HepG2 (cell line): ENCODE measurements around the gene SYTL1. TPM values are rescaled to one million over a fixed set of nuclear protein-coding genes. Genes with fewer than 3 reads are reported as not detected.

Source experiments
- ATAC-seq: fragments of 200-7000 bp; cut with Tn5 transposase; 3 replicates; pipeline ENCODE4 v1.9.1; 2020; ENCODE audit warnings: mild to moderate bottlenecking, moderate library complexity
- BruUV-seq: library from RNA; stranded (reverse); fragments of 400-500 nt; replicated peaks from 2 replicates; lab custom pipeline; 2021; lab: Mats Ljungman, UMichigan
- CTCF ChIA-PET: fragments of 300-600 bp; formaldehyde crosslinking; extraction: SDS; loops from one replicate; lab custom pipeline; 2021; ENCODE audit warnings: low total read pairs, inconsistent platforms, low intra/inter-chr PET ratio; lab: Yijun Ruan, JAX
- POLR2A ChIA-PET: fragments of 350-600 bp; sonication (Branson Sonifier 250); formaldehyde crosslinking; loops from one replicate; lab custom pipeline; 2020; ENCODE audit warnings: antibody characterized with exemption, inconsistent platforms; lab: Yijun Ruan, JAX
- DNase-seq: peaks from one replicate; pipeline ENCODE4 v3.0.0-alpha.2; 2015; ENCODE audit warnings: low spot score
- FAIRE-seq: peaks from 3 replicates; lab custom pipeline; 2011; peaks lifted over from hg19 to GRCh38; lab: Jason Lieb, UNC
- H2AFZ ChIP-seq: one replicate; pipeline ENCODE4 v1.6.1; 2011; ENCODE audit warnings: low read length, inconsistent platforms
- H3K27ac ChIP-seq: fragments of 300-600 bp; 3 replicates; pipeline ENCODE4 v1.8.0; 2011; ENCODE audit warnings: mixed run types, mild to moderate bottlenecking, mixed read lengths, low read length, inconsistent platforms; ENCODE audit not compliant: insufficient read depth; ENCODE audit errors: extremely low read length
- H3K27me3 ChIP-seq, 2 experiments: fragments of 200-600 bp in 1 of 2; 2 replicates in 1 of 2; 3 replicates in 1 of 2; pipeline versions ENCODE4 v1.6.0 to v1.8.0; 2011; ENCODE audit warnings: low read length in 2 of 2, mild to moderate bottlenecking in 2 of 2, moderate library complexity in 2 of 2, inconsistent platforms in 1 of 2; ENCODE audit not compliant: insufficient read depth in 2 of 2, control insufficient read depth in 1 of 2
- H3K36me3 ChIP-seq, 2 experiments: fragments of 200-600 bp in 1 of 2; replicated peaks in 1 of 2; 2 replicates in 1 of 2; 3 replicates in 1 of 2; pipeline versions ENCODE4 v1.5.1 to v1.8.0; 2011; ENCODE audit warnings: low read length in 2 of 2, inconsistent platforms in 1 of 2; ENCODE audit not compliant: insufficient read depth in 2 of 2, control insufficient read depth in 1 of 2
- H3K4me1 ChIP-seq: 2 replicates; pipeline ENCODE4 v1.5.1; 2012; ENCODE audit warnings: low read length, inconsistent platforms; ENCODE audit not compliant: insufficient read depth
- H3K4me2 ChIP-seq: 2 replicates; pipeline ENCODE4 v1.6.0; 2011; ENCODE audit warnings: low read depth, low read length, inconsistent platforms
- H3K4me3 ChIP-seq, 3 experiments: fragments of 200-600 bp in 1 of 3; sonication (generic), shearing (Covaris generic) in 1 of 3; replicated peaks in 1 of 3; 2 replicates each; pipeline ENCODE4 v1.5.1; 2011 to 2016; ENCODE audit warnings: low read length in 3 of 3, inconsistent platforms in 2 of 3, low read depth in 2 of 3, mild to moderate bottlenecking in 2 of 3, control low read depth in 1 of 3, mixed read lengths in 1 of 3; ENCODE audit not compliant: insufficient read depth in 1 of 3
- H3K79me2 ChIP-seq: one replicate; pipeline ENCODE4 v1.6.1; 2011; ENCODE audit warnings: low read length, inconsistent platforms; ENCODE audit not compliant: insufficient read depth
- H3K9ac ChIP-seq: 2 replicates; pipeline ENCODE4 v1.6.0; 2011; ENCODE audit warnings: mild to moderate bottlenecking, low read depth, low read length, inconsistent platforms; ENCODE audit not compliant: insufficient read depth
- H3K9me3 ChIP-seq: 2 replicates; pipeline ENCODE4 v1.5.1; 2012; ENCODE audit warnings: mild to moderate bottlenecking, low read length
- H4K20me1 ChIP-seq: 2 replicates; pipeline ENCODE4 v1.6.0; 2011; ENCODE audit warnings: inconsistent platforms, mild to moderate bottlenecking, low read length, moderate library complexity; ENCODE audit not compliant: insufficient read depth
- AGO2 ChIP-seq: fragments of 200-400 bp; formaldehyde crosslinking; optimal IDR thresholded peaks from 2 replicates; pipeline ENCODE3; 2017; ENCODE audit warnings: mild to moderate bottlenecking, low read depth, low read length, moderate library complexity
- JUNB ChIP-seq: sonication (generic); formaldehyde crosslinking; IDR thresholded peaks from 2 replicates; pipeline ENCODE4 v1.8.0; 2022; ENCODE audit warnings: missing genetic modification reagents, mild to moderate bottlenecking, borderline replicate concordance
- ZKSCAN1 ChIP-seq: fragments of 150-350 bp; IDR thresholded peaks from 2 replicates; pipeline ENCODE4 v1.6.1; 2014; ENCODE audit warnings: low read length
- WGBS: methylation state at CpG from one replicate; pipeline ENCODE4 v1.1.6; 2017; ENCODE audit warnings: low lambda C conversion rate; 5-methylcytosine and 5-hydroxymethylcytosine counted together
- in situ Hi-C: cut with HindIII; loops from 2 replicates; pipeline ENCODE4 v1.10.0; 2017; ENCODE audit warnings: low pct_unique_long_range_greater_than_20kb; ENCODE audit not compliant: extremely low pct_ligation_motif_present
- intact Hi-C: fragments of 100-400 bp; cut with micrococcal nuclease; formaldehyde crosslinking; loops from one replicate; pipeline ENCODE4 v1.10.0; 2022; ENCODE audit not compliant: unreplicated experiment
- polyA plus RNA-seq, 8 experiments: library from polyadenylated mRNA; depleted of rRNA in 3 of 8; stranded (reverse) in 7 of 8; unstranded in 1 of 8; fragments of >200 nt; fragmentation: Illumina TruSeq in 4 of 8; extraction: Trizol in 4 of 8; gene quantifications; 2 replicates each; pipeline versions ENCODE4 v1.2.1 to v1.2.3, GENCODE V29; 2011 to 2016; ENCODE audit warnings: low read depth in 4 of 8, missing spikeins in 1 of 8, mixed read lengths in 1 of 8; ENCODE audit not compliant: insufficient read depth in 1 of 8
- total RNA-seq, 5 experiments: library from RNA; depleted of rRNA; stranded (reverse); fragments of >200 nt; fragmentation: Illumina TruSeq; extraction: Trizol; gene quantifications; 2 replicates each; pipeline ENCODE4 v1.2.3, GENCODE V29; 2016; ENCODE audit warnings: low read depth in 1 of 5
- TF ChIP-seq, protein P1 (sequence below): sonication (generic); formaldehyde crosslinking; IDR thresholded peaks from 2 replicates; pipeline ENCODE4 v1.4.0; 2020; ENCODE audit warnings: missing genetic modification reagents

Gene SYTL1
- total and polyA plus RNA-seq, 2 of the 13 experiments (the other 11 are each of a cell fraction or from before 2014, with no cell fraction given): 11.1 to 17.8 TPM

DNA sequence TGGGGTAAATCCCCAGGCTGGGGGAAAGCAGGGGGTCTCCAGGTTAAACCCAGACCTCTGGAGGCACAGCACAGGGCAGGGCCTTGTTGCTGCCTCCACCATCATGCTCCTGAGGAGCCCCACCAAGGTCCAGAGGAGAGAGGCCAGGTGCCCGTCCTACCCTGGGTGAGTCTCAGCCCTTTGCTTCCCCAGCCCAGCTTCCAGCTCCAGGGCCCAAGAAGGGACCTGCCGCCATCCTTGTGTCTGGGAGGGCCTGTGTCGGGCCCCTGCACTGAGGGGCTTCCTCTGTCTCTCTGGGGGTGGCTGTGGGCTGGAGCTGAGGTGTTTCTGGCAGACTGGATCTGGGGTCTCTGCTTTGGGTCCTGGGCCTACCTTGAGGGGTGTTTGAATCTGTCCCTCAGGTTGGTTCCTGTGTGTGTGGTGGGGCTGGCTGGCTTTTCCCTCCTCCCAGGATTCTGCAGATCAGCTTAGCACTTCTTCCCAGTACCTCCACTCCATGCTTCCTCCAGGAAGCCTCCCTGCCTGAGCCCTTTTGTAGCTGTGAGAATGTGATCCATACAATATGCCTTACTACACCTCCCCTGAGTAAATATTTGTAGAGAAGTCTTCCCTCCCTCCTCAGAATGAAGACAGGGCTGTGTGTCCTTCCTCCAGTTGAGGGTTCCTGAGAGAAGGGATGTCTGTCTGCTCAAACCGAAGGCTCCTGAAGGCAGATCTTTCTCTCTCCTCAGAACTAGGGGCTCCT lies 56.8 kb downstream of the SYTL1 start (continued):
- TF ChIP-seq ZKSCAN1: no peak

DNA sequence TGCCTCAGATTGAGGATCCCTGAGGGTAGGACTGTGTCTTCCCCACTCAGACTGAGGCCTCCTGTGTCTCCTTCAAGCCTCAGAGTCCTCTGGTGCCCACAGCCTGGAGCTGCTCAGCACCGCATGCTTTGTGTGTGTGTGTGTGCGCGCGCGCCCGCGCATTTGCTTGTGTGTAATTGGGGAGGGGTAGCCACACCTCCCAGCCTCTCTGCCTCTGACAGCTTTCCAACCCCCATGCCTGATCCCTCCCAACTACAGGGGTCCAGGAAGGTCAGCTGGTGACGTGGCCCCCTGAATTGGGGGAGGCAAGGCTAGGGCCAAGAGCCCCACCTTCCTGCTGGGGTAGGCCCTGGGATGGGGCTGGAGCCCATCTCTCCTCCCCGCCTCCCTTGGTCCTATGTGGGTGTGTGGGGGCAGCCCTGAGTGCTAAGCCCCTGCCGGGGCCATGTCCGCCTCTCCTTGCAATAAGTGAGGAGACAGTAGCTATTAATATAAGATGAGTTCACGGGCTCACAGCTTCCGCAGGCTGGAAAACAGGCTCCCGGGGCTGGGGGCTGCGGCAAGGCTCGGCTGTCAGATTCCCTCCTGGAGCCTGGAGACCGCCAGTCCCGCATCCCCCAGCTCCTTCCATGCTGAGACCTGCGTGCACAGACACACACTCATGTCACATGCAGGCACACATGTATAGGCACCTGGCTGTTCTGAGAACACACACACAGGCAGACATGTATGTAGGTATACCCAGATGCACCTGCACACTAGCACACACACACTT lies 57.6 kb downstream of the SYTL1 start:
- in situ Hi-C loops: no loop called here
- DNase-seq: no peak
- ATAC-seq: peak; percentile 19
- Histone ChIP-seq H3K36me3 (no peaks in the 10 kb centered on the region), H3K4me2 (no peak overlapping the region), H3K27ac (no peak overlapping the region), H3K9ac (no peak overlapping the region), H3K79me2 (no peaks in the 10 kb centered on the region), H3K9me3 (no peaks in the 10 kb centered on the region), H3K4me3 (no peak overlapping the region), H4K20me1 (no peaks in the 10 kb centered on the region)
- CTCF ChIA-PET: no interaction called here
- no peak for FAIRE-seq
- no TSS peak for BruUV-seq
- POLR2A ChIA-PET: interaction anchor here (0.6 kb wide), 1 partner anchor 101 kb away, joined by 3 read pairs; no protein-coding TSS in a partner anchor
- WGBS: 82% methylated on average over 9 of the region's 19 CpGs
- TF ChIP-seq, protein P1, sequence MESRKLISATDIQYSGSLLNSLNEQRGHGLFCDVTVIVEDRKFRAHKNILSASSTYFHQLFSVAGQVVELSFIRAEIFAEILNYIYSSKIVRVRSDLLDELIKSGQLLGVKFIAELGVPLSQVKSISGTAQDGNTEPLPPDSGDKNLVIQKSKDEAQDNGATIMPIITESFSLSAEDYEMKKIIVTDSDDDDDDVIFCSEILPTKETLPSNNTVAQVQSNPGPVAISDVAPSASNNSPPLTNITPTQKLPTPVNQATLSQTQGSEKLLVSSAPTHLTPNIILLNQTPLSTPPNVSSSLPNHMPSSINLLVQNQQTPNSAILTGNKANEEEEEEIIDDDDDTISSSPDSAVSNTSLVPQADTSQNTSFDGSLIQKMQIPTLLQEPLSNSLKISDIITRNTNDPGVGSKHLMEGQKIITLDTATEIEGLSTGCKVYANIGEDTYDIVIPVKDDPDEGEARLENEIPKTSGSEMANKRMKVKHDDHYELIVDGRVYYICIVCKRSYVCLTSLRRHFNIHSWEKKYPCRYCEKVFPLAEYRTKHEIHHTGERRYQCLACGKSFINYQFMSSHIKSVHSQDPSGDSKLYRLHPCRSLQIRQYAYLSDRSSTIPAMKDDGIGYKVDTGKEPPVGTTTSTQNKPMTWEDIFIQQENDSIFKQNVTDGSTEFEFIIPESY (CRISPR knock-in tag): 0 out of 2 replicates have a peak, but pooled peaks have one; percentile 12
- peak; percentile 71 for TF ChIP-seq AGO2
- no peak for TF ChIP-seq JUNB
- TF ChIP-seq, all 625 proteins: peak for 2
- intact Hi-C loops: loop anchor here (10.0 kb wide), 1 partner anchor 265 kb away; no protein-coding TSS in a partner anchor
- Histone ChIP-seq H3K27me3 (0 out of 5 replicates have a peak, but pooled peaks cover 0 to 2% of the 10 kb centered on the region in 2 experiments), H3K4me1 (0 out of 2 replicates have a peak, but pooled peaks cover 4% of the 10 kb centered on the region), H2AFZ (no peak overlapping the region)
